ENCODE data around the gene FGF1.

- TF ChIP-seq POLR2A (IDR thresholded peaks at IDR 0.05; ENCODE audit: low read length) (no peak), GATA1 (IDR thresholded peaks at IDR 0.05; ENCODE audit: low read depth, low read length) (no peak)
Observed at GRCh38 chr5:142637871-142638270, 48.0 kb downstream of the FGF1 start.

Data from erythroblast (primary cell).